ENCODE measurements around the gene NDUFAF8.
A peak's percentile ranks its signal among the peaks of the same experiment; 100 is the strongest.

NDUFAF8 gene

GRCh38 chr17:81252326-81252986, 13.3 kb downstream of the NDUFAF8 start:
- DNase-seq (ENCODE audit: low spot score): no peak

- DNase-seq (ENCODE audit: low spot score): no peak
These were observed 13.8 kb downstream of the NDUFAF8 start for GRCh38 chr17:81252987-81253329.

- no peak for DNase-seq (ENCODE audit: low spot score)
These were observed 14.4 kb downstream of the NDUFAF8 start for GRCh38 chr17:81253358-81254131.

- peak; percentile 58 for DNase-seq (ENCODE audit: low spot score)
These were observed 16.0 kb downstream of the NDUFAF8 start for GRCh38 chr17:81254955-81255717.

- DNase-seq (ENCODE audit: low spot score): no peak
These were observed 17.5 kb downstream of the NDUFAF8 start for GRCh38 chr17:81256616-81257015.

GRCh38 chr17:81257533-81257932, 18.4 kb downstream of the NDUFAF8 start:
- no peak for DNase-seq (ENCODE audit: low spot score)

- no peak for DNase-seq (ENCODE audit: low spot score)
These were observed 19.2 kb downstream of the NDUFAF8 start for GRCh38 chr17:81258292-81258691.

- DNase-seq (ENCODE audit: low spot score): no peak
These were observed 20.0 kb downstream of the NDUFAF8 start for GRCh38 chr17:81259058-81259605.

- DNase-seq (ENCODE audit: low spot score): no peak
These were observed 21.1 kb downstream of the NDUFAF8 start for GRCh38 chr17:81260171-81260570.

GRCh38 chr17:81260641-81261040, 21.5 kb downstream of the NDUFAF8 start:
- no peak for DNase-seq (ENCODE audit: low spot score)

- no peak for DNase-seq (ENCODE audit: low spot score)
These were observed 22.0 kb downstream of the NDUFAF8 start for GRCh38 chr17:81261096-81261495.

- no peak for DNase-seq (ENCODE audit: low spot score)
These were observed 22.6 kb downstream of the NDUFAF8 start for GRCh38 chr17:81261582-81262336.

GRCh38 chr17:81263371-81264181, 24.5 kb downstream of the NDUFAF8 start:
- no peak for DNase-seq (ENCODE audit: low spot score)

- no peak for DNase-seq (ENCODE audit: low spot score)
These were observed 25.5 kb downstream of the NDUFAF8 start for GRCh38 chr17:81264640-81265039.

GRCh38 chr17:81265576-81265975, 26.5 kb downstream of the NDUFAF8 start:
- no peak for DNase-seq (ENCODE audit: low spot score)

- no peak for DNase-seq (ENCODE audit: low spot score)
These were observed 28.4 kb downstream of the NDUFAF8 start for GRCh38 chr17:81267390-81268067.

GRCh38 chr17:81270279-81270678, 31.2 kb downstream of the NDUFAF8 start:
- DNase-seq (ENCODE audit: low spot score): no peak

- DNase-seq (ENCODE audit: low spot score): no peak
These were observed 32.1 kb downstream of the NDUFAF8 start for GRCh38 chr17:81271226-81271625.

GRCh38 chr17:81272616-81273015, 33.5 kb downstream of the NDUFAF8 start:
- DNase-seq (ENCODE audit: low spot score): no peak

- no peak for DNase-seq (ENCODE audit: low spot score)
These were observed 34.8 kb downstream of the NDUFAF8 start for GRCh38 chr17:81273698-81274470.
